Kidney capillary endothelial cell (primary cell): Measurements from ENCODE around the gene C10orf53.

Experiments used
- DNase-seq: peaks from one replicate; pipeline ENCODE4 v3.0.0-alpha.2; 2018; ENCODE audit warnings: low spot score

C10orf53 gene

DNA sequence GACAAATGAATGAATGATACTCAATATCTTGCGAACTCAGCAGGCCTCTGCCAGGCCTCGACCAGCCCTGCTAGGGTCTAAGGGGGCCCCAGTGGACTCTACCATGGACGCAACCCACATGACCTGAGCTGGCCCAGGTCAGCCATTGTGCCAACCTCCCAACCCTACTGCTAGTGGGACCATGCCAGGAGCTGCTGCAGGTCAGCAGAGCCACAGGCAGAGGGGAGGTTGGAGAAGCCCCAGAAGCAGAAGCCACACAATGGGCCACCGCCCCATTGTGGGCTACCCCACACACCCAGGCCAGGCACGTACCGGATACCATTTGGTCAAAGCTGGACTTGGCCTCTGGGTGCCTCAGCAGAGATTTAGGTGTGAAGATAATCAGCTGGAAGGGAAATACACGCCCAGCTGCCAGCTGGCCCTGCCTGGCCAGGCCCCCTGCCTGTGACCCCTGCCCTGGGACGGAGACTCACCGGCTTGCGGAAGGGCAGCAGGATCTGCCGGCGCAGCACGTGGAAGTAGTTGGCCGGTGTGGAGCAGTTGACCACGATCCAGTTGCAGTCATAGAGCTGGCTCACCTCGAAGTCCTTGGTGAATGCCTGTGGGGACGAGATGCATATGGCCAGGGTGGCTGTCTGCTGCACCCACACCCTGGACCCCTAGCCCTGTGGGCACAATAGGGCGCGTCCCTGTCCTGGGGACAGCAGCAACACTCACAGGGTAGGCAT lies 58.2 kb downstream of the C10orf53 start:
- no peak for DNase-seq

DNA sequence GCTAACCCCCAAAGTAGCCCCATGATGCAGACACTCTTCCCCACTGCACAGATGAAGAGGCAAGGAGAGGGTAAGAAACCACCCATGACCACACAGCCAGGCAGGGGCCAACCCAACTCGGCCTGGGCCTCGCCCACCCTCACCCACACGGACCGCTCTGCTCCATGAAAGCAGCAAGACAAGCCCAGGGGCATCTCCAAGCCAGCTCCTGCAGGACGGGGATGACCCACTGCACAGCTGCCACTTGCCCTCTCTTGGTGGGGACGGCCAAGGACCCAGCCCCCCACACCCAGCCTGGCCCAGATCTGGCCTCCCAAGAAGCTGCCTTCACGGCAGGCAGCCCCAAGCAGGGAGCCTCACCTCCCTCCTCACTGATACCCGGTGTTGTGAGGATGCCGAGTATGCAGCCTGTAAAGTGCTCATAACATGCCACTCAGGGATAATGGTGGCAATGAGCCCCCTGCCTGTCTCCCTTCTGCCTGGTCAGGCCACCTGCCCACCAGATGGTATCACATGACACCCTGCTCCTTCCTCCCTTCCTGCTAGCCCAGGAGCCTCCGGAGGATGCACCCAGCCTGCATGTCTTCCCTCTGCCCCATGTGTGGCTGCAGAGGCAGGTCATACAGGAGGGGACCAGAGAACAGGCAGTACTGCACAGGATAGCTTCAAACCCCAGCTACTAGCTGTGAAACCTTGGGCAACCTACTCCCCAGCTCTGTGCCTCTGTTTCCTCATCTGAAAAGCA lies 59.3 kb downstream of the C10orf53 start:
- no peak for DNase-seq

DNA sequence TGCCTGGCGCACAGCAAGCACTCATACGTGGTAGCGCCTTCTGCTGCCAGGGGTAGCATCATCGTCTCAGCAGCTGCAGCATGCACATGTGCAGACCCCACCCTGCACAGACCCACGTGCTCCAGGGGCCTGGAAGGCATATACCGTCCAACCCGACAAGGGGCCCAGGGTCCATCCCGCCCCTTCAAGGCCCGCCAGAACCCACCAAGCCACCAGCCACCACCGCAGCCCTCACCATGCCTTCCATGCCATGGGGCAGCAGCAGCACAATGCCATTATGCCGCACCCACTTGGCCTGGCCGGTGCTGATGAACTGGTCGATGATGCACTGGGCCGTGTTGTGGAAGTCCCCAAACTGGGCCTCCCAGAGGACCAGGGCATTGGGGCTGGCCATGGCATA lies 60.0 kb downstream of the C10orf53 start:
- DNase-seq: no peak

DNA sequence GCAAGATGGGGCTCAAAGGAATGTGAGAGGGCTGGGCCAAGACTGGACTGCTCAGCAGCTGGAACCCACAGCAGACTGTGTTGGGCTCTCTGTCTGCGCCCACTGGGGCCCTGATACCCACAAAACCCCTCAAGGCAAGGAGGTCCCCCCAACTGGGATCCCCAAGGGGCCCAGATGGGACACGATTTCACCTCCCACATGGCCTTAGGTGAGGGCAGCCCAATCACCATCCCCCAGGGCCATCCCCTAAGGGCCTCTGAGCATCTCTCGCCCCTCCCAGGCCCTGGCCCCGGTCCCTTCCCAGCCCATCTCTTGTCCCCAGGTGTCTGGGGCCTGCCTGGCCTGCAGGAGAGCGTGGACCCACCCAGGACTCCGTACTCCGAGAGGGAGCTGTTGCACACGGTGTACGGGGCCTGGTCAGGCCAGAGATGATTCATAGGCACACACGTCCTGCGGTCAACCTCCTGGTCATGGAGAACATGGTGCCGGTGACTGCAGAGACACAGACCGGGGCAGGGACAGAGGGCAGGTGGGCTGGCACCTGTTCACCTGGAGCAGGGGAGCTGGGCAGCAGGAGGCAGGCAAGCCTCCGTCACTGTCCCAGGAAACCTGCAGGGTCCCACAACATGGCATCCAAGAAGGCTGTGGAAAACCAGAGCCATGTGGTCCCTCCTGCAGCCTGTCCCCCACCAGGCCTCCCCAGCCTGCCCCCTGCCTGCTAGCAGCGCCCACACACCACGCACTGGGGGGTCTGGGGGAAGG lies 61.1 kb downstream of the C10orf53 start:
- DNase-seq: no peak

DNA sequence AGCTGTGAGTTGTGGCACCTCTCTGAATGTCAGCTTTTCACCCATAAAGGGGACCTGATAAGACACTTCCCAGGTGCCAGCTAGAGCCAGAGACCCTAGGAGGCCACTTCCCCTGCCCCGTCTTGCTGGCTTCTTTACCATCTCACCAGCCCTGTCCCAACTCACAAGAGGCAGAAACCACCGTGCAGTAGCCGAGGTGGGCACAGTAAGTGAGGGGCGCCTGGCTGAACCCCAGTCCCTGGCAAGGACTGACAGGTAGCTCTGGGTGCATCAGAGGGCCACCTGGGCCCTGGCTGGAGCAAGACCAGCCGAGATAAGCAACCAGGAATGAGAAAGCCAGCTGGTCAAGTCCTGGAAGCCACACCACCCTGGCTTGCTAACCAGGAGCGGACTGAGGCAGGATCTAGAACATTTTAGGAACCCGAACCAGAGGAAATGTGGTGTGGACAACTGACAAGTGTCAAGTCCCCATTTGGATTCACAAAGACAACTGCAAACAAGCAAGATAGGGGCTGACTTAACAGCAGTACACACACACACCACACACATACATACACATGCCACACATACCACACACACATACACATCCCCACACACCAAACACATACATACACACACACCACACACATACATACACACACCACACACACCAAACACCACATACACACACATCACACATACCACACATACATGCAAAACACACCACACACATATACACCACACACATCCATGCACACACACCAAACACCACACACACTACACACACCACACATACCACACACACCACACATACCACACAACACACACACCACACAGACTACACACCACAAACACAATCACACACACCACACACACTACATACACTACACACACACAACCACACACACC lies 61.9 kb downstream of the C10orf53 start:
- DNase-seq: no peak

DNA sequence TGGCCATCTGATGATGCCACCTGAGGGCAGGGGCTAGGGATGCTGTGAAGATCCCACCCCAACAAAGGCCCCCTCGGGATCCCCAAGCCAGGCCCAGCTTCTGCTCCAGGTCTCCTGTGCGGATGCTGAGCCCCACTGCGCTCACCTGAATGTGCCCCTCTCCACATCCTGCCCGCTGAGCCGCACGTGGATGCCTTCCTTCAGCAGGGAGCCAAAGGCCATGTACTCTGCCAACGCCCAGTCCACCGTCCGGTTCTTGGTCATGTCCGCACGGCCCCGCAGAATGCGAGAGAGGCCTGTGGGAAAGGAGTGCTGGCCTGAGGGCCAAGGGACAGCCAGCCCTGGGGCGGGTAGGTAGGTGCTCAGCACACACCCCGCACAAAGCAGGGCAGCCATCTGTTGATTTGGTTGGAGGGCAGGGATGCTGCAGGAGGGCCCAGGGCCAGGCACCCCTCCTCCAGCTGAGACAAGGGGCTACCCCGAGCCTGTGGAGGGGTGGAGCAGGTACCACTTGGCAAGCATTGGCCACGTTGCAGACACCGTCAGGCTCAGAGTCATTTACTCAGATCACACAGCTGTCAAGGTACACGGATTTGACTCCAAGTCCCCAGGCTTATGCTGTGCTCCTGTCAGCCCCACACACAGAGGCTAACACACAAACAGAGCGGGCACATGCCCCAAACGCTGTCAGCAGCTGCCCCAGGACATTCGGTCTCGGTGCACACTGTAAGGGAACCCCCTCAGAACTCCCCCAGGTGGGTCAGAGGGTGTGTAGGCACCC lies 63.4 kb downstream of the C10orf53 start:
- DNase-seq: no peak

DNA sequence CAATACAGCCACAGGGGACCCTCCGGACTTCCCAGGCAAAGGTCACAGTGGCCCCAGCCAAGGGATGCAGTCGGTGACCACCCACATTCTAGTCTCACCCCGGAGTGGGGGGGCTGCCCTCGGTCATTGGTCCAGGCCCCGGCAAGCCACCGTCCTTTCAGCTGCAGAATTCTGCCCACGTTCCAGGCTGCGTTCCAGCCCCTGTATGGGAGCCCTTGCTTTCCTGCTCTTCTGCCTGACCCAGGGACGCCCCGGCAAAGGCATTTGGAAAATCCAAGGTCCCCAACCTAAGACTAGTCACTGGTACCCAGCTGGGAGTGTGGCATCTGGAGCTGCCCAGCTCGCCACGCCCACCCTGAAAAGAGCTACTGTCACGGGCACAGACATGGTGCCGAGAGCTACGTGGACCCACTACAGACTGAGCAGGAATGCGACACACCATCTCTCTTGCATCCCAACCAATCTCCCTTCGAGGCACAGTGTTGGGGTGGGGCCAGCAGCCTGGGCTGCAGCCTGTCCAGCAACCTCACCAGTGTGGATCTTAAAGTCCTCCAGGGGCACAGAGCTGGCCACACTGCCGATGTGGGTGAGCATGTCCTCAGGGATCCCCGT lies 64.1 kb downstream of the C10orf53 start:
- no peak for DNase-seq

DNA sequence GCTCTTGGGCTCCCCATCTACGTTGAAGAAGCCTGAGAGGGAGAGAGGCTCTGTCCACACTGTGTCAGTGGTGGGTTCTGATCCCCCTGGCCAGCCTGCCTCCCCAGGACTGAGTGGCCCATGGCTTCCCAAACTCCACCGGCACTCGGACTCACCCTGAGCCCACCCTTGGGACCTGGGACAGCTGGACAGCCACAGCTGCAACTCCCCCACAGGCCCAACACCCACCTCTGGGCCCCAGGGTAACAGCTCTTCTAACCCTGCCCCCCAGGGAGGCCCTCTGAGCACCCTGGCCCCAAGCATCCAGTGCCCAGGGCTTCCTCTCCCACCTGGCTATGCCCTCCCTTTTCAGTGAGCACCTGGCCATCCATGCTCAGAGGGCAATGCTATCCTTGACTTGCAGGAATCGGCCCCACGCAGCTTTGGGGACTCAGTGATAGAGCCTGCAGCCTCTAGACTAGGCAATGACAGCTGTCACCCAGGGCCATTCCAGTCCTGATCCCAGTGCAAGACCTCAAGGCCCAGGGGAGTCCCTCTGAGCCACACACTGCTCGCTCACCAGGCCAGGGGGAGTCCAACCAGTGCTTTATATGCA lies 64.7 kb downstream of the C10orf53 start:
- no peak for DNase-seq

DNA sequence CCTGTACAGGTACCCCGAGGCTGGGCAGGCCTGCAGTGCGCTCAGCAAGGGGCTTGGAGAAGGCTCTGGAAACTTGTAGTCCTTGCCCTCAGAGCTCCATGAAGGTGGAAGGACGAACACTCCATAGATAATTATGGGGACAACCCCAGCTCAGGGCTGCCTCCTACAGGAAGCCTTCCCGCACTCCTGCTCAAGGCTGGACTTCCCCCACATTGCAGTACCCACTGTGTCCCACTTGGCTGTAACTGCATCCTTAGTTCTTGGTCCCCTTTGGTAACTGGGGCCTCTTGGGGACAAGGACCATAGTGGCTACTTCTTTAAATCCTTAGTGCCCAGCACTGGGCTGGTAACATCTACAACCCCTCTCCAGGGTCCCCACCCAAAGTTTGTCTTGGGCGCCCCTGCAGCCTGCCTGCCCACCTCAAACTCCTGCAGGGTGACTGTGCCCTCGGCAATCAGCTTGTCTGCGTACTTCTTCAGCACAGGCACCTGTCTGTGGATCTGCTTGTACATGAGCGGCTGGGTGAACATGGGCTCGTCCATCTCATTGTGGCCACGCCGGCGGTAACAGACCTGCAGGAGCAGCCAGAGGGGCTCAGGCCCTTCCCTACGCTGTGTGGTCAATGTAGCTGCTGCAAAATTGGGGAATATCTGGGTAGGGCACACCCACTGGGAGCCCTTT lies 65.6 kb downstream of the C10orf53 start:
- DNase-seq: no peak

DNA sequence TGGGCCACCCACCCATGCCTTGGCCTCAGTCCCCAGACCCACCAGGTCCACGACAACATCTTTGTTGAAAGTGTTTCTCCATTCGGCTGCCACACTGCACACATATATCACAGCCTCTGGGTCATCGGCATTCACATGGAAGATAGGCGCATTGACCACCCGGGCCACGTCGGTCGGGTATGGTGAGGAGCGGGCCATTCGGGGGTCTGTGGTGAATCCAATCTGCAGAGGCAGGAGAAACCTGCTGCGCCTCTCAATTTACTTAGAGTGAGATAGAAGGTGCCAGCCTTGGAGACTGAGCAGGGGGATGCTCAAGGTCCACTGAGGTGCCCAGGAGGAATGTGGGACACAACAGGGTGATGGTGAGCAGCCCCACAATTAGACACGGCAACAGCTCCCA lies 66.3 kb downstream of the C10orf53 start:
- DNase-seq: no peak

DNA sequence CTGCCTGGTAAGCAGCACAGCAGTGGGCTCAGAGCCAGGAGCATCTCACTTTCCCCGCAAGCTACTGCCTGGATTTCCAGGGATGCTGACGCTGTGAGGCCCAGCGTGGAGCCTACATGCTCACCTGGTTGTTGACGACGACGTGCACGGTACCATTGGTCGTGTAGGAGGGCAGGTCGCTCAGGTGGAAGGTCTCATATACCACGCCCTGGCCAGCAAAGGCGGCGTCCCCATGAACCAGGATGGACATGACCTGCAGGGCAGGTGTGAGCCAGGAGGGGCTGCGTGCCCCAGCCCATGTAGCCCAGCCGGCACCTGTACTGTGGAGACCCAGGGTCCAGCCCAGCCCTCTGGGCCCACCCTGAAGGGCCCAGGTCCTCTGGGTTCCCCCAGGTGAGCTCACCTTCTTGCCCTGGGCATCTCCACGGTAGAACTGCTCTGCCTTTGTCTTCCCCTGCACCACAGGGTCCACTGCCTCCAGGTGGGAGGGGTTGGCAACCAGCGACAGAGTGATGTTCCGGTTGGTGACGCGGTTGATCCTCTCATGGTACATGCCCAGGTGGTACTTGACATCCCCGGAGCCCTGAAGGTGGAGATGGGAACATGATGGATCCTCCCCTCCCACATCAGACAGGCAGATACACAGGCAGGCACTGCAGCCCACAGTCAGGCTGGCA lies 67.3 kb downstream of the C10orf53 start:
- no peak for DNase-seq
